HL-60 (cell line): ENCODE results near the gene SCO2.

ENCODE experiments used
- CTCF ChIP-seq: IDR thresholded peaks from one replicate; pipeline ENCODE4 v1.5.1; 2011; ENCODE audit warnings: low read length, control low read depth, inconsistent platforms; ENCODE audit not compliant: insufficient read depth
- GABPA ChIP-seq: IDR thresholded peaks from 2 replicates; pipeline ENCODE4 v1.6.1; 2012; ENCODE audit warnings: low read depth
- POLR2AphosphoS5 ChIP-seq: IDR thresholded peaks from 2 replicates; pipeline ENCODE4 v1.6.1; 2012; ENCODE audit warnings: low read depth
- REST ChIP-seq: IDR thresholded peaks from 2 replicates; pipeline ENCODE4 v1.6.1; 2012; ENCODE audit warnings: low read depth; ENCODE audit not compliant: insufficient replicate concordance
- SPI1 ChIP-seq: IDR thresholded peaks from 2 replicates; pipeline ENCODE4 v1.6.1; 2012; ENCODE audit warnings: low read depth, mild to moderate bottlenecking, borderline replicate concordance

GRCh38 chr22:50502628-50503474 is 22.5 kb downstream of the SCO2 start:
- no peak for TF ChIP-seq CTCF
- TF ChIP-seq GABPA = no peak
- TF ChIP-seq POLR2AphosphoS5 = no peak
- no peak for TF ChIP-seq REST
- no peak for TF ChIP-seq SPI1
